GM18526 (cell line): ENCODE results near the gene GPI.

Experiments used
- POLR2A ChIP-seq: IDR thresholded peaks from 3 replicates; pipeline ENCODE4 v1.6.1; 2011; ENCODE audit not compliant: insufficient read length; ENCODE audit errors: extremely low read depth

The GPI gene

DNA sequence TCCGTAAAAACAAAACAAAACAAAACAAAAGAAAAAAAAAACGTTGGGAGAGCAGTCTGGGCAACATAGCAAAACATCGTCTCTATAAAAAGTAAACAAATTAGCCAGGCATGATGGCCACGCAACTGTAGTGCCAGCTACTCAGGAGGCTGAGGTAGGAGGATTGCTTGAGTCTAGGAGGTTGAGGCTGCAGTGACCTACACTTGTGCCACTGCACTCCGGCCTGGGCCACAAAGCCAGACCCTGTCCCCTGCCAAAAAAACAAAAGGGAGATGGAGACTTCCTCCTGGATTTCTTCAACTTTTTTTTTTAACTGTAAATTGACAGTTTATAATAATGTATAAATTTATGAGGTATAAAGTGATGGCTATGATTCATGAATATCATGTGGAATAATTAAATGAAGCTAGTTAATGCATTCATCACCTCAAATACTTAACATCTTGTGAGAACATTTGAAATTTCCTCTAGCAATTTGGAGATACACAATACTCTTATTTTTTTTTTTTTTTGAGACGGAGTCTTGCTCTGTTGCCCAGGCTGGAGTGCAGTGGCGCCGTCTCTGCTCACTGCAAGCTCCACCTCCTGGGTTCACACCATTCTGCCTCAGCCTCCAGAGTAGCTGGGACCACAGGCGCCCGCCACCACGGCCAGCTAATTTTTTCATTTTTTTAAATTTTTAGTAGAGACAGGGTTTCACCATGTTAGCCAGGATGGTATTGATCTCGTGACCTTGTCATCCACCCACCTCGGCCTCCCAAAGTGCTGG lies 41.1 kb downstream of the GPI start:
- no peak for TF ChIP-seq POLR2A

DNA sequence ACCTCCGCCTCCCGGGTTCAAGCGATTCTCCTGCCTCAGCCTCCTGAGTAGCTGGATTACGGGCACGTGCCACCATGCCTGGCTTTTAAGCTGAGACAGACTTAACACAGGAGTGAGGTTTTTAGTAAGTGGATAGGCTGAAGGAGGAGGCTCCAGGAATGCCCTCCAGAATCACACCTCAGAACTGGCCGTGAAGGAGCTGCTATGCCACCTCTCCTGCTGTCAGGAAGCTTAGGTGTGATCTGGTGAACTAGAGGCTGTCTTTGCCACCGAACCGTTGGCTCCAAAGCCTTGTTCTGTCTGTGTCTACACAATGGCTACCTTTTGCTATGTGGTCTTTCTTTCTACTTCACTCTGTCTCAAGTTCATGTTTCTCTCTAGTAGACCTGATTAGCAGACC lies 43.4 kb downstream of the GPI start:
- no peak for TF ChIP-seq POLR2A

DNA sequence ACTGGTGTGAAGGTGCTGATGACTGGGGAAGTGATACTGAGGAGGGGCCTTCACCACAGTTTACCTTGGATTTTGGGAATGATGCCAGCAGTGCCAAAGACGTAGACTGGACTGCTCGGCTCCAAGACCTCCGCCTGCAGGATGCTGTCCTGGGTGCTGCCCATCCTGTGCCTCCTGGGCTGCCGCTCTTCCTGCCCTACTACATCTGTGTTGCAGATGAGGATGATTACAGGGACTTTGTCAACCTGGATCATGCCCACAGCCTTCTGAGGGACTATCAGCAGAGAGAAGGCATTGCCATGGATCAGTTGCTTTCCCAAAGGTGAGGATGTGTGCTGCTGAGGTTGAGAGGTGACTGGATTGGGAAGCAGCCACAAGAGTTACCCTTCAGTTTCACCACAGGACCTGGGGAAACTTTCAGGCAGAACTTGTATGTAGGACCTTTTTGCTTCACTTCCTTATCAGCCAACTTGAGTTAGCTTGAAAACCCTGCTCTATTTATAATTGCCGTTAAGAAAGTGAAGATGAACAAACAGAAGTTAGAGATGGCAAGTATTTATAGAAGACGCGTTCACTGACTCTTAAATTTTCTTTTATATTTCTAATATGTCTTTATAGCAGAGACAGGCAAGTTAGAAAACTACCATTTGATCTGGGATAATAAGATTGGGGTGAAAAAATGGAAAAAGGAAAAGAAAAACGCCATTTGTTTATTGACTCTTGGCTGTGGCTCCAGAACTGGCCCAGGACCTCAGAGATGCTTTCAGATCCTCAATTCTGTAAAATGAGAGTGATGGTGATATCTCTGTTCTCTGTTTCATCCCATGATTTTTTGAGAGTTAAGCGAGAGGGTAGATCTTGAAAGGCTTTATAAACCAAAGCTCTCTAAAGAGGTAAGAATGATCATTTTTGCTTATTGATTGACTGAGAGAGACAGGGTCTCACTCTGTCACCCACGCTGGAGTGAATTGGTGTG lies 44.5 kb downstream of the GPI start:
- TF ChIP-seq POLR2A: no peak

DNA sequence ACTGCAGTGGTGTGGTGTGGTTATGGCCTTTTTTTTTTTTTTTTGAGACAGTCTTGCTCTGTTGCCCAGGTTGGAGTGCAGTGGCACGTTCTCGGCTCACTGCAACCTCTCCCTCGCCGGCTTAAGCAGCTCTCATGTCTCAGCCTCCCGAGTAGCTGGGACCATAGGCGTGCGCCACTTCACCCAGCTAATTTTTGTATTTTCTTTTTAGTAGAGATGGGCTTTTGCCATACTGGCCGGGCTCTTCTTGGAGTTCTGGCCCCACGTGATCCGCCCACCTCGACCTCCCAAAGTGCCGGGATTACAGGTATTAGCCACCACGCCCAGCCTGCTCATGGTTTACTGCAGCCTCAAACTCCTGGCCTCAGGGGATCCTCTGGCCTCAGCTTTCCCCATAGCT lies 46.2 kb downstream of the GPI start:
- no peak for TF ChIP-seq POLR2A

DNA sequence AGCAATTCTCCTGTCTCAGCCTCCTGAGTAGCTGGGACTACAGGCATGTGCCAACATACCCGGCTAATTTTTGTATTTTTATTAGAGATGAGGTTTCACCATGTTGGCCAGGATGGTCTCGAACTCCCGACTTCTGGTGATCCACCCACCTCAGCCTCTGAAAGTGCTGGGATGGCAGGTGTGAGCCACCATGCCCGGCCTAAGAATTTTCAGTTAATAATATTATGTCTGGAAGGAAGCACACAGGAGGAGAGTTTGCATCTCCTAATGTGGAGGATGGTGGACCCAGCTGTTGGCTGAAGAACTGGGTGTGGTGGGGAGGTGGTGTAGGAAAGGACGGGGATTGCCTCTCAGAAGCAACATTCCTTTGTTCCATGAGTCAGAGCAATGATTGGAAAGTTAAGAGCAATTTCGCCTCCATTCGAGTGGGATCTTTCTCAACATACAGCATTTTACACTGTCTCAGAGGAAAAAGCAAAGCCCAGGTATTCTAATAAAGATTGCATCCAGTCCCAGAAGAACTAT lies 51.1 kb downstream of the GPI start:
- no peak for TF ChIP-seq POLR2A

DNA sequence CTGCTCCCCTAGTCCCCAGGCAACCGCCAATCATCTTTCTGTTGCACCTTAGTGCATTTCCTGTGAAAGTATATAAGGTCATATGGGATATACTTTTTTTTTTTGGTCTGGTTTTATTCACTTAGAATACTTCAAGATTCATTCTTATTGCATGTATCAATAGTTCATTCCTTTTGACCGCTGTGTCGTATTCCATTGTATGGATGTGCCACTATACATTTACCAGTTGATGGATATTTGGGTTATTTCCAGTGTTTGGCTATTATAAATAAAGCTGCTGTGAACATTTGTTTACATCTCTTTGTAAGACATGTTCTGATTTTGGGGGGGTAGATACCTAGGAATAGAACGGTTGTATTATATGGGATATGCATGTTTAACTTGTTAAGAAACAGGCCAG lies 53.3 kb downstream of the GPI start:
- TF ChIP-seq POLR2A: no peak

DNA sequence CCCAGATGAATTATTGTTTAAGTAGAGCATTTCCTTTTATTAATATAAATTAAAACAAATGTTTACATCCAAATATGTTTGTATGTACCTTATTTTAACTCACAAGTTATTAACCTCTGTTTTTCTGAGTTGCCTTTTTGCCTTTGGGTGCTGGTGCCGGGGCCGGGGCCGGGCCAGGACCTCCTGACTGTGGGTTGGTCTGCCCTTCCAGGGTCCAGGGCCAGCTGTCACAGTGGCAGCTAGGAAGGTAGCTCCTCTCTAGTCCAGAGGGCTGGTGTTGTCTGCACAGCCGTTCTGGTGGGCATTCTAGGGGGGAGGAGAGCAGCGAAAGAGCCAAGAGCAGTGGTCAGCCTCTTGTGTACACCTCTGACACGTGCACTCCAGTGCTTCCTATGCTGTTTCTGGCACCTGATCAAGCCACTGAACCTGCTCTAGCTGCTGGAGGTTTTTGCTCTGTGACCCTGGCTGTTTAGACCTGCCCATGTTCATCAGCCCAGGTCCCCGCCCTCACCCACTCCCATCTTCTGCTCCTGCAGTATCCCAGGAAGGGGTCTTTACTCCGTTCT lies 61.2 kb downstream of the GPI start:
- TF ChIP-seq POLR2A: no peak

DNA sequence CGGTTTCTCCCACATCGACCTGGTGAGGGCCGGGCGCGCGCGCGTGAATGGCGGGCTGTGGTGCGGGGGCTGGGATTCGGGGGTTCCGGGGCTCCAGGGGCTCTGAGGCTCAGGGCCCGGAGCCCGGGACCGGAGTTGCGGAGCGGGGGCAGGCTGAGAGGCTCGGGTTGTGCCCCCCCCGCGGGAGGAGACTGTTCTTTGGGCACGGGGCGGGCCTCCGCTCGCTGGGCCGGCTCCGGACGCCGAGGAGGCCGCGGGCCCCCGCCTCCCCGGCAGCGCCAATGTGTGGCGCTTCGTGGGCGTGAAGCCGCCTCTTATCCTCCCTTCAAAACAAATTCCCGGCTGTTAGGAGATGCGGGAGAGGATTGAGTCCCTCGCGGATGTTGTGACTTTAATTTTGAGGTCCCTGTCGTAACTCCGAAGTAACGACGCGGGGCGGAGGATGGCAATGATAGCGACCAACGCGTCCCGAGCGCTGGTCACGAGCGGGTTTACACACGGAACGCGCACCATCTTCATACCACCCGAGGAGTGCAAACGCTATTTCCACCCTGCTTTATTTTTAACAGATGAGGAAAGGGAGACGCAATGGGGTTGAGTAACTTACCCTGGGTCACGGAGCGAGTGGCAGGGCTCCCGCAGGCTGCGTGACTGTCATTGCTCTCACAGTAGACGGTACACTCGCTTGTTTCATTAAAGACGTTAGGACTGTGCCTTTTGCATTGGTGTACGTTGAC lies 63.7 kb downstream of the GPI start:
- no peak for TF ChIP-seq POLR2A

DNA sequence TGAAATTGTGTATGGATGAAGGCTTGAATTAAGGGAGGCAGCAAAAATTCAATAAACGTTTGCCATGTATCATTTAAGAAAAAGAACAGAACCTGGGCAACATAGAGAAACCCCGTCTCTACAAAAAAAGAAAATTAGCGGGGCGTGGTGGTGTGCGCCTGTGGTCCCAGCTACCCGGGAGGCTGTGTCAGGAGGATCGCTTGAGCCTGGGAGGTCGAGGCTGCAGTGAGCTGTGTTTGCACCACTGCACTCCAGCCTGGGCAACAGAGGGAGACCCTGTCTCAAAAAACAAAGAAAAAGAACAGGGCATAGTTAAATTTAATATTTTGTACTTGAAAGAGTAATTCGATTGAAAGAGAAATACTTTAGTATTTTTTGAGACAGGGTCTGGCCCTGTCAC lies 64.6 kb downstream of the GPI start:
- TF ChIP-seq POLR2A: no peak

DNA sequence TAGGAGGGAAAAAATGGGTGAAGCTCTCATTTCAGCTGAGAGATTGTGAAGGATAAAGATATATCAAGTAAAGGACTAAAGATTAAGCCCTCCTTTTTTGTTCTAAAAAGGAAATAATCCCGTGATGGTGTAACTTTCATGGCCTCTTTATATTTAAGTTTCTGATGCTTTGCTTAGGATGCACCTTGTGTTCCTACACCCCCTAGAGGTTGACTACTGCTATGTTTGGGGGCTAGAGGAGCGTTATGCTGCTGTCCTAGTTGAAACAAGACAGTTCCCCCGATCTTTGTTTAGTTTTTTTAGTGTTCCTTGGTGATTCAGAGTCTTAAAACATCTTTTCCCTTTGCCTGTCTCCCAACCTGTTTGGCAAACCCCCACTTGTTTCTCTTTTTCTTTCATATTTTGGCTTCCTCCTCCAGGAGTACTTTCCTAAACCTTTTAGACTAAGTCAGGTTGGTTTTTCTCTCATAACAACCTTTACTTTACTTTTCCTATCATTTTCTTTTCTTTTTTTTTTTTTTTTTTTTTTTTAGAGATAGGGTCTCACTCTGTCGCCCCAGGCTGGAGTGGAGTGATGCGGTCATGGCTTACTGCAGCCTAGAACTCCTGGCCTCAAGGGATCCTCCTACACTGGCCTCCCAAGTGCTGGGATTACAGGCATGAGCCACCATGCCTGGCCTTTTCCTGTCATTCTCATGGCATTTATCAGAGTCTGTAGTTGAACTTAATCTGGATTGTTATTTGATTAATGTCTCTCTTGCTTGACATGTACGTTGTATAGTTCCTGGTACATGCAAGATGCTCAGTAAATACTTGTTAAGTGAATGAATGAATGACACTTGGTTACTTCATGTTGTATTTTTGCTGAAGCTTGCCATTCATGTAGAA lies 66.0 kb downstream of the GPI start:
- no peak for TF ChIP-seq POLR2A

DNA sequence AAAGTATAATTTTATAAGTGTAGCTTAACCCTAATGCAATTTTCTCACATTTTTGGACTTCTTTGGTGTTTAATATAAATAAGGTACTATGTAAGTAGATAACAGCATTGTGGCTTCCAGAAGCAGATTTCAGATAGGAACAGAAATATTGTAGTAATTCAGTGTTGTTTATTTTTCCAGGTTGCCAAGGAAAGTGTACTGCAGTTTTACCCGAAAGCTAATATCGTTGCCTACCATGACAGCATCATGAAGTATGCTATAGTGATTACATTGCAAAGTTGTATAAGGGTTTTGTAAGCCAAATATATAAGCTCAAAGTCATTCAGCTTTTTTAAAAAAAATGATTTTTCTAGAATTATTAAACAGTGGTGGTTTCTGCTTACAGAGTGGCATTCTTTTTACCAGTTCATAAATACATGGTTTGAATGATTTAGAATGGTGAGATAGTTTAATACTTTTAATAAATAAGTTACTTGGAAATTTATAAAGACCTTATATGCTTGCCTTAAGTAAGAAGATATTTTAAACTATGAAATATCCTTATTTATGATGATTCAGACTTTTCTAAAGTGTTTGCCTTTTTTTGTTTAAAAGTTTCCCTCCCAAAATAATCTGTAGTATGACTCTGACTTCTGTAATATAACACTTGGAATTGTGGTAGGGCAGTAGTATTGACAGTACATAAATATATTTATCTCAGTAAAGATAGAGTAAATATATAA lies 66.8 kb downstream of the GPI start:
- TF ChIP-seq POLR2A: no peak

DNA sequence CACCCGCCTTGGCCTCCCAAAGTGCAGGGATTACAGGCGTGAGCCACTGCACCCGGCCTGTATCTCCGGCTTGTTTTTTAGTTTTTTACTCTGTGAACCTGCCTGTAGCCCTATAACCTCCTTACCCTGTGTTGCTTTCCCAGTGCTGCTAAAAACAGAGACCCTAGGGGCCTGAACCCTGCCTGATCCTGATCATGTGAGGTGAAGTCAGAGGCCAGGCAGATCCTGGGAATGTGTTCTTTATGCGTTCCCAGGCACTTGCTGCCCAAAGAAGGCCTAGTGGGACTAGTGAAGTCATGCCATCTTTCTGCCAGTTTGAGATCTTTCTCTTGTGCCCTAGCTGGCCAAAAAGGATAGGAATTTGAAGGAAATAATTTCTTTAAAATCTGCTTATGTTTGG lies 67.8 kb downstream of the GPI start:
- TF ChIP-seq POLR2A: no peak

DNA sequence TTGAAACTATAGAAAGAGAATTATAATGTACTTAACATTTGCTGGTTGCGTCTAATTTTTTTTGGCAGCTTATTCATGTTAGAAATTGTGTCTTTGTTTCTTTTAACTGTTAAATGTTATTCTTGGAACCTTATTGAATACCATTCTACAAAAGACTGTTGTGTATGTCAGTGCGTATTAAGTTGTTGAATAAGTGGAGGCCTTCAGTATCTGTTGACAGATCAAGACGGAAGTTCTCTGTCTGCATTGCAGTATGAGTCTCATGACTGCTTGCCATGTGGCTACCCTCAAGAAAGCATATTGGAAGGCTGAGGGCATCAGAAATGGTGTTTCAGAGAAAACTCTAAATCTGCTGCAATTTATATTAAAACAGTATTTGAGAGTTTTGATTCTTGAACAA lies 71.7 kb downstream of the GPI start:
- no peak for TF ChIP-seq POLR2A

DNA sequence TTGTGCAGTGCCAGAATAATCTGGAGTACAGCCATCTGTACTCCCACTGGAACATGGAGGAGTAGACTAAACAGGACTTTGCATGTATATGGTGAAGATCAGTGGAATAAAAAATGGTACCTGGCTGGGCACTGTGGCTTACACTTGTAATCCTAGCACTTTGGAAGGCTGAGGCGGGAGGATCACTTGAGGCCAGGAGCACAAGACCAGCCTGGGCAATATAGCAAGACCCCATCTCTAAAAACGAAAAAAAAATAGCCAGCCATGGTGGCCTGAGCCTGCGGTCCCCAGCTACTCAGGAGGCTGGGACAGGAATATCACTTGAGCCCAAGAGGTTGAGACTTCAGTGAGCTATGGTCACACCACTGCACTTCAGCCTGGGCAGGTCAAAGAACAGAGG lies 83.2 kb downstream of the GPI start:
- no peak for TF ChIP-seq POLR2A
